Fibroblast of skin of scalp (primary cell): Measurements from ENCODE around the gene PLPP4.

Source experiments
- DNase-seq: peaks from one replicate; pipeline ENCODE4 v3.0.0-alpha.2; 2013

Gene PLPP4

DNA sequence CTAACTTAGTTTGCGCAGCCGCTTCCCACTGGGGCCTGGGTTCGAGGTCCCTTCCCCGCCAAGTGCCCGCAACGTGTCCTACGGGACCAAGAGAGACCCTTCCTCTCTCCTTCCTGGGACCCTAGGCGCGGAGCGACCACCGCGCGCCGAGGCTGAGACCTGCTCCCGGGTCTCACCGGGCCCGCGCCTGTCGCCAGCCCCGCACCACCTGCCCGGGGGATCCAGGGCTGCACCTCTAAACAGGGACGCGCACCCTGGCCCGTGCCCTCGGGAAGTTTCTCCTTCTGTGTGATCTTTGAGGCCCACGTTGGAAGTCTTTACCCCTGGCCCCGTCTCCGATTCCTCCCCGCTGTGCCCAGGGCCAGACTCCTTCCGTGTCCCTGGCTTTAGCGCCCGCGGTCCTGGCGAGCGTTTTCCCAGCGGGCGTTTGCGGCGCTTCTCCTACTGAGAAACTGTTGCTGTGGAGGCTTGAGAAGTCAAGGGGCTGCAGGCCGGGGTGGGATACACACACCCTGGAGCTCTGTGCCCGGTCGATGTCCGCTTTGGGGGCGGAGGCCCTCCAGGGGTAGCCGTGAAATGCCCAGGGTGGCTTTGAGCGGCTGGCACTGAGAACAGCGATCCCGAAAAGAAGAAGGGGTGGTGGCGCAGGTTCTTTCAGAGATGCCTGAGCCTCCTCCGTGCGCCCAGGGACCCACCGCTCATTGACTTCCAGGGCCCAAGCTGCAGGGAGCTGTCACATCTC is 575 bp downstream of the PLPP4 start:
- DNase-seq, result no peak

DNA sequence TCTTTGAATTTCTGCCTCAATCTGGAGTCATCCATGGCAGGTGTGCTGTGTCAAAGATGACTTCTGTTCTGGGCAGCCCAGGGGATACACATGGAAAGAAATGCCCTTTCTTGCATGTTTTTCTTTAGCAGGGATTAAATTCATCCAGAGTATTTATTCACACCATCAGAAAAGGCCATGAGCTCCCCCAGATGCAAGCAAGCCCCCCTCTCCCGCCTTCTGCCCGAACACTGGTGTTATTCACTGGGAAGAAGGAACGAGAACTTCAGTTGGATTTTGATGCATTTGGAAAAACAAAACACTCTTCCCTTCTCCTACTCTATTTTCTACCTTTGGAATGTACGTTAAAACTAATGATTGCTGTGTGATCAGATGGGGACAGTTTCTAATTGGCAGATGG is 1.4 kb downstream of the PLPP4 start:
- no peak for DNase-seq

DNA sequence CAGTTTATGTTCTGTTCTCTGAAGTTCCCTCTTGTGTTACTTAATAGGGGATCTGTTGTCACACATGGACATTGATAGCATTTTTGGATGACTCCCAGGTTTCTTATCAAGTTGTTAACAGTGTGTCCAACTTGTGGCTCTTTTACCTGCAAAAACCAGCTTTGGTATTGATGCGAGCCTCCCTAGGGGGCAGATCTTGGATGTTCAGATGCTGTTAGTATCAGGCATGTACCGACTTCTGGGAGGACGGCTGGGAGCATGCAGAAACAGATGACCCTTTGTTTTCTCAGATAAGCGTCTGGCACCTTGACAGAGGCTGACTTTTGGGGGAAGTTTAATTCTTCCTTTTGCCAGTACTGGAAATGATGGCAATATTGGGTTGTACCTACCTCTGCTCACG is 2.2 kb downstream of the PLPP4 start:
- DNase-seq, result no peak

DNA sequence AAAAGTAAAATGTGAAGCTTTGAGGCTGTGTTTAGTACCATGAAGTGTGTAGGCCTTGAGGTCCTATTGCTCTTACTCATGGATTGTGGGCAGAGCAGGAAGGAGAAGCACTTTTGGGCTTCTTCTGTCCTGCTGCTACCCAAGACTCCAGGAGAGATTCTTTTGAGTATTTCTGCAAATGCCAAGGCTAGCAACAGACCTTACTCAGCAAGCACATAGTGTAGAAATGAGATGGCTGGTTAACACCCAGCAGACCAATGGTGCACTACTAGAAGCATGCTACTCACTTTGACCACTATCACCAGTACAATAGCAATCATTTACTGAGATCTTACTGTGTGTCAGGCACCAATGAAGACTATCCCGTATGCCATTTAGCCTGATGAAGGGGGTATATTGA is 3.2 kb downstream of the PLPP4 start:
- peak; percentile 37 for DNase-seq

DNA sequence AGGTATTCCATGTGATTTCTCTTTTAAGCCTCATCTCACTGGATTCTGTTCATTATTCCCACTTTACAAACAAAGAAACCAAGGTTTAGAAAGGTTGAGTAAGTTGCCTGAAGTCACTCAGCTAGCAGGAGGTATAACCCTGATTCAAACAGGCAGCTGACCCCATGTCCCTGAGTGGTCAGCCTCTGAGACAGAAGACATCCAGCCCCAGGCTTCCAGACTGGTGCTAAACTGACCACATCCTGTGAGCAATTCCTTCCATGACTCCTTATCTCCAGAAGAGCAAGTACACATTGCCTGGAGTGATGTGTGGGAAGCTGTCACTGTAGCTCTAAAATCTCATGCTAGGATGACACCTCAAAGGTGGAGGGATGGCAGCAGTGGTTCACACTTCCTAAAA is 3.7 kb downstream of the PLPP4 start:
- peak; percentile 82 for DNase-seq

DNA sequence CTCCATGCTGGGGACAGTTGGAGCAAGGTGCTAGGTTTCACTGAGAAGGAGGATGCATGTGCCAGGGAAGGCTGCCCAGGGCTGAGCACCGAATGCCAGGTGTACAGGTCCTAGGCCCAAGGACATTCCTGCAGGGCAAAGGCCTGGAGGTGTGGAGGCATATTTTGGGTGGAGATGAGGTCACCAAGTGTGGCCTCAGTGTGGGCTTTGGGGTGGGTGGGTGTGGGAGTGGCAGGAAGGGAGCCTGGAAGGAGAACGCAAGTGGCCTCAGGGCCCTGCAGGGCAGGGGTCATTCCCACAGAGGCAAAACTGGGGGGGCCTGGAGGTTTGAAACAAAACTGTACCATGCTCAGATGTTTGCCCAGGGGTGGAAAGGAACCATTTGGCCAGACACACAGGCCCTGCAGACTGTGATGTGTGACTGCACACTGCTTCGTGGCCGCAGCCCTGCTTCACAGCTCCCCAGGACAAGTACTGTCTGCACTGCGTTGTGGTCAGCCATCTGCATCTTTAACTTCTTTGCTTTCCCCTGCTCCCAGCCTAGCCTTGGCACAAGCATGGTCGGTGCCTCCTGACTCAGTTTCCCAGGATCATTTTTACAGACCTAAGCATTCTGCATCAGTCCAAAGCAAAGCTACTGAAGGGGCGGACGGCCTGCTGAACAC is 5.1 kb downstream of the PLPP4 start:
- no peak for DNase-seq

DNA sequence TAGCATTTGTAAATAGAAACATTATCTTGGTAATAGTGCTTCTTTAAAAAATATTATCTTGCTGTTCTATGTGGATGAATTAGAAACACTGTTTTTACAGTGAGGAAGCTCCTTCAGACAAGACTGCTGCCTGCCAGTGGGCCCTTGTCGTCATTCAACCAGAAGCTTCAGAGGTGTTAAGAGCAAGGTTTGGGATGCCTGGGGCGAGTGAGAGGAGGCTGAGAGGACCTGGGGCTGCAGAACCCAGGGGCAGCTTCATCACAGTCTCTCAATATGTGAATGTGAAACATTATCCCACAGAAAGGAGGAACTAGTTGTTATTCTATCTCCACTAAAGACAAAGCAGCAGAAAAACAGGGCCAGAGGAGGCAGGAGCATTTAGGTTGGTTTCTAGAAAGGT is 8.1 kb downstream of the PLPP4 start:
- DNase-seq, result no peak

DNA sequence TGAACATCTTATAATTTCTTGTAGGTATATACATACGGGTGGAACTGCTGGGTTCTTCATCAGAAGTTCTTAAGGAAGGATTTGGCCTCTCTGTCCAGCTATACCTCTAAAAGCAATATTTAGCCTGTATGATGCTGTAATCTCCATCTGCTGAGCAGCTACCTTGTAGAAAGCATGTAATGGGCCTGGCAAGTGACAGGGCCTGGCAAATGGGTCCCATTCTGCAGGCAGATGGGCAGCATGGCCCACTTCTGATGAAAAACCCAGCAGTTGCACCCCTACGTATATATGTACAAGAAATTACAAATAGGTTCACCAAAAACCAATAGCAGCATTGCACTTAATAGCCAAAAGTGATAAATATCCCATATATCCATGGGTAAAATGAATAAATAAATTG is 9.0 kb downstream of the PLPP4 start:
- no peak for DNase-seq

DNA sequence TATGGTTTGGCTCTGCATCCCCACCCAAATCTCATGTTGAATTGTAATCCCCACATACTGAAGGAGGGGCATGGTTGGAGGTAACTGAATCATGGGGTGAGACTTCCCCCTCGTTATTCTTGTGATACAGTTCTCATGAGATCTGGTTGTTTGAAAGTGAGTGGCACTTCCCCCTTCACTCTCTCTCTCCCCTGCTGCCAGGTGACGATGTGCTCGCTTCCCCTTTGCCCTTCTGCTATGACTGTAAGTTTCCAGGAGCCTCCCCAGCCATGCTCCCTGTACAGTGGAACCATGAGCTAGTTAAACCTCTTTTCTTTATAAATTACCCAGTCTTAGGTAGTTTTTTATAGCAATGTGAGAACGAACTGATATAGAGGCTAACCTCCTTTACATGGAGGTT is 16.6 kb downstream of the PLPP4 start:
- DNase-seq, result no peak

DNA sequence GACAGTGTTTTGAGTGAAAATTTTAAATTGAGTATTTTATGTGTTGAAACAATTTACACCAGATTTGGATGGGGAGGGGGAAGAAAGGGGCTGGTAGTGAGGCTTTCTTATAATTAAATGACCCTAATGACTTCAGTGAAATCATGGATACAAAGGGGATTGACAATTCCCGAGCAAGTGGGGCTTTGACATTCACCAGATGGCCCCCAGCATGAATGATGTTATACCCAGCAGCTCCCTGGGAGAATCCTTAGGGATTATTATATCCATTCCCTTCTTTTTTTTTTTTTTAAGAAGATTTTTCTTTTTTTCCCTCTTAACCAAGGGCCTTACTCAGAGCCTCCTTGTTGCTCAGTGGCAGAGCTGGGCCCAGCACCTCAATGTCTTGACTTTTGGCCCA is 17.9 kb downstream of the PLPP4 start:
- no peak for DNase-seq

DNA sequence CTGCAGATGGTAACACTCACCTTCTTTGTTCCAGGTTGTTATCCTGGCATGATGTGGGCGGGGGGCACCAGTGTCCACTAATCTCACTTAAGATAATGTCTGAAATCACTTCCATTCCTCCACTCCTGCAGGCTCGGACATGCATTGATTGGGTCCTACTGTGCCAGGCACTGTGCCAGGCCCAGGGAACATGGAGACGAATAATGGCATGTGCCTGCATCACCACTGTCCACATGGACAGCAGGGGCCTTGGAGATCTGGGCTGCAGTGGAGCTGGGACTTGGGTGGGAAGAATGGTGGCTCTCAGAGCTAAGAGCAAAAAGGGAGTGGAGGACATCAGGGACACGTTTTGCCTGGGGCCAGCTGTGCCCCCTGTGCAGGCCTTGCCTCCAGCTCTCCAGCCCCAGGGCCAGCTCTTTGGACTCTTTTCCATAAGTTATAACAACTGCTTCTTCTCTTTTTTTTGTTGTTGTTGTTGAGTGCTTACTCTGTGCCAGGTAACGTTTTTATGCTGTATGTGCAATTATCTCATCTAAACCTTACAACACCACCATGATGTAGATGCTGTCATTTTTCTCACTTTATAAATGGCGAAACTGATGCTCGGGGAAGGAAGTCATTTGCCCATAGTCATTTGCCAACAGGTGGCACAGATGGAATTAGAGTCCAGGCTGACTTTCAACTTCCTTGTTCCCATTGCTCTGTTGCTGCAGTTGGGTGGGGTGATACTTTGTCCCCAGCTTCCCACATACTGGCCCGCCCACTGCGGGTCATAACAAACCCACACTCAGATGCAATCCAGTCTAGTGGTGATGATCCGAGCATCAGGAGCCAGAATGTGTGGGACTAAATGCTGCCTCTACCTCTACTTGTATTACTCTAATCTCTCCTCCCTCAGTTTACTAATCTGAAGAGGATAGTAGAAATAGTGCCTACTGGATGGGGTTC is 19.1 kb downstream of the PLPP4 start:
- DNase-seq, result no peak

DNA sequence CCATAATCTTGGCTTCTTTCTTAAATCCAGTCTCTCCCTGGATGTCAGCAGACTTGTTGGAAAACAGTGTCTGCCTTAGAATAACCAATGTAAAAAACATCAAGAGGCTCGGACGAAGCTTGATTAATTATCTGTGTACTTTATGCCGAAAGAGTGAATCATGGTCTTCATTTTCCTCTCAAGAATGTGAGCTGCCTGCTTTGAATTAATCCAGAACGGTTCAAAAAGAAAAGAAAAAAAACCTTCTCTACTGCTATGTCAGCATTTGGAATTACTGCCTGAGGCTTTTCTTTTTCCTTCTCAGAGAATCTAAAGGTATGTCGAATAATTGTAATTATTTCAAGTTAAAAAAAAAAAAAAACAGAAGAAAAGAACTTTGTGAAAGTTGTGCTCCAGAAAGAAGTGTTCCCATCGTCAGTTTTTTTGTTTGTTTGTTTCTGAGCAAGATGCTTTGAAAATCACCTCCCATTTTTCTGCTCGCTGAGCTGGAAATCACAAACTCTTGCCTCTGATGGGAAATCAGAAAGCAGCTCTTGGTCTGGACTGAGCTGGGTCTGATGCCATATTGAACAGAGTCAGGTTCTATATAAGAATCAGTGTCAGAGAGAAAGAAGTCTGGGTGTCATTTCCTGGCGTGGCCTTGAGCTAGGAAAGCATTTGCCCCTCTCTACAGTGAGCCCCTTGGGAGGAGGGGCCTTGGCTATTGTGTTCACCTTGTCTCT is 20.2 kb downstream of the PLPP4 start:
- DNase-seq, result peak; percentile 56

DNA sequence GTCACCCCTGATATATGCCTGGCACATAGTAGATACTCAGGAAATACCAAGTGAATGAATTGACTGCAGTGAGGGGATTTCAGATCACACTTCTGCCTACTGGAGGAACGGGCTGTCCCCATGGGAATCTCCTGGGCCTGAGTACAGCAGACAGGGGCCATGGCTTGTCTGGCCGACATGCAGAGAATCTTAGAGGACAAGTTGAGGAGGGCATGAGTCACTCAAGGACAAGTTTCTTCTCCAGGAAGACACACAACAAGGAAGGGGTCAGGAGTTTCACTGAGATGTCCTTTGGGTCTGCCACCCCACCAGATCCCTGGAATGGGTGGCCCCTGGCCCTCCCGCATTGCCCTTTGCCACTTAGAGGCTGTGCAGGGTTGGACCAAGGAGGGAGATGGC is 20.7 kb downstream of the PLPP4 start:
- DNase-seq, result peak; percentile 46

DNA sequence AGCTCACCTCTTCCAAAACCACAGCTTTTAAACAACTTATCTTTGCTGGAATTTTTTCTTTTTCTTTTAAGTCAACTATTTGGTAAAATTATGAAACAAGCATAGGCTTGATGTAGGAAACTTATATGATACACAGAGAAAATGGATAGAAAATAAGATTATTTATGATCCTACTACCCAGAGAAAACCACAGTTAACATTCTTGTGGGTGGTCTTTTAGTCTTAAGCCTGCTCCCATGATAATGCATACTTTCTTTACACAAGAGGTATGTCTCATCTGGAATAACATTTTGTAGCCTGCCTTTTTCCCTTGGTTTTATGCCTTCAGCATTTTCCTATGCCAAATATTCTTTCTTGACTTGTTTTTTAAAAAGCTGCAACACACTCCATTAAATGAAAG is 21.4 kb downstream of the PLPP4 start:
- peak; percentile 25 for DNase-seq

DNA sequence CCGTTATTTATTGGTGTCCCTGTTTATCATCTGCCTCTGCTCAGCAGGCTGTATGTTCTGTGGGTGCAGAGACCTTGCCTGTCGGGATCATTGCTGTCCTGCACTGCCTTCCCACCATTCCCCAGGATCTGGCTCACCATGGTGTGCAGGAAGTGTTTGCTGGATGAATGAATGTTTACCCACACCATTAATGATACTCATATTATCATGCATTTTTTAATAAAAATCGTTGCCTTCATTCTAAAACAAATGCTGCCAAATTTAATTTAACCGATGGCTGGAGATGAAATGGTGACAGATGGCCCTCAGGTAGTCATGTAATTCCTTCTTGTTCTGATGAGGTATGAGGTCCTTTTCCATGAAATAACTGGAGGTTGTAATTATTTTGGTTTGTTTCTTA is 22.5 kb downstream of the PLPP4 start:
- DNase-seq, result no peak

DNA sequence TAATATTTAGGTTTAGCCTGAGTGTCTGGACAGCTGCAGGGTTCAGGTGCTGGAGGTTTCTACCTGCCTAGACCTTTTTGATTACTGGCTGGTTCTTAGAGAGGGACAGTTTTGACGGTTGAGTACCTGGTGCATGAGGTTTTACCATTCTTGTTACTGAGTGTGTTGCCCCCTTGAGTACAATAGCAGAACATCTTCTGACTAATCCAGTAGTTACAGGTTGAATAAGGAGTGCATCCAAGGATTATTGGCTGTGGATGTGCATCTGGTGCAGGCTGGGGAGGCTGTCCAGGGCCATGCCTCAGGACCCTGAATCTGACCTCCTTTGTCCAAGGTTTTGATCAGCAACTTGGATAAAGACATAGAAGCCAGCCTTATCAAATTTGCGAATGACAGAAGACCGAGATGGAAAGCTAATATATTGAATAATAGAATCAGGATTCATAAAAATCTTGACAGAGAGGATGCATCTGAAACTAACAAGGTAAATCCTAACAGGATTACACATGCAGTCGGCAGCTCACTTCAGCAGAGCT is 23.1 kb downstream of the PLPP4 start:
- no peak for DNase-seq

DNA sequence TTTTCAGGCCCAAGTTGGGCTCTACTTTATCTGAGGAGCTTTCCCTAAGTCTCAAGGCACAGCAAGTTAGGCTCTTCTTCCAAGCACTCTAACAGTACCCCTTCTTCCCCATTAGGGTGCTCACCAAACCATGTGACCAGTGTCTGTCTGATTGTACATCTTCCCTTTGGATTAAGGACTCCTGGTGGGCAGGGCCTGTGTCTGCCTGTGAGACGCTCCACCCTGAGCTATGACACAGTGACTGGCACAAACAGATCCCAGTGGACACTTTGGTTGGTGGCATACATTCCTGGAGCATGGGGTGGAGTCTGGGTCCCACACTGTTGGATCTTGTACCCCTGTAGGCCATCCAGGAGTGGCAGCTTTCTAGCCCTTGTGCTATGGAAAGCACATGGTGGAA is 23.8 kb downstream of the PLPP4 start:
- no peak for DNase-seq

DNA sequence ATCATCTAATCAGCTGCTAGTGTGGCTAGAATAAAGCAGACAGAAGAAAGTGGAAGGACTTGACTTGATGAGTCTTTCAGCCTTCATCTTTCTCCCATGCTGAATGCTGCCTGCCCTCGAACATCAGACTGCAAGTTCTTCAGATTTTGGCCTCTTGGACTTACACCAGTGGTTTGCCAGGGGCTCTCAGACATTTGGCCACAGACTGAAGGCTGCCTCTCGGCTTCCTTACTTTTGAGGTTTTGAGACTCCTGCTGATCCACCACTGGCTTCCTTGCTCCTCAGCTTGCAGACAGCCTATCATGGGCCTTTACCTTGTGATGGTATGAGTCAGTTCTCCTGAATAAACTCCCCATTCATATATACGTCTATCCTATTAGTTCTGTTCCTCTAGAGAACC is 26.0 kb downstream of the PLPP4 start:
- no peak for DNase-seq

DNA sequence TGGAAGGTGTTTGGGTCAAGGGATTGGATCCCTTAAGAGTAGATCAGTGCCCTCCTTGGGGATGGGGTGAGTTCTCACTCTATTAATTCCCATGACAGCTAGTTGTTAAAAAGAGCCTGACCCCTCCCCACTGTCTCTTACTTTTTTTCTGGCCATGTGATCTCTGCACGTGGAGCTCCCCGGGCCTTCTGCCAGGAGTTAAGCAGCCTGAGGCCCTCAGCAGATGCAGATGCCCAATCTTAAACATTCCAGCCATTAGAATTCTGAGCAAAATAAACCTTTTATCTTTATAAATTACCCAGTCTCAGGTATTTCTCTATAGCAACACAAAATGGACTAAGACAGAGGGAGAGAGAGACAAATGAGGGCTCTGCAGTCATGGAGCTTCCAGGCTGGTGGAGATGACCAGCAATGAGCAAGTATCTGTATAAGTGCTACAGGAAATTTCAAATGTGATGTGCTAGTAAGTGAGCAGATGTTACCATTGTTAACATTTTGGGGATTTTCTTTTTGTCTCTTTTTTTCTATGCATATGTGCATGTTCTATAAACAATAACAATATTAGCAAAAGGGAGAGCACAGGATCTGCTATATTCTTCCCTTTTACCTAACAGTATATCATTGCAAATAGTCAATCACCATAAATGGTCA is 26.7 kb downstream of the PLPP4 start:
- no peak for DNase-seq

DNA sequence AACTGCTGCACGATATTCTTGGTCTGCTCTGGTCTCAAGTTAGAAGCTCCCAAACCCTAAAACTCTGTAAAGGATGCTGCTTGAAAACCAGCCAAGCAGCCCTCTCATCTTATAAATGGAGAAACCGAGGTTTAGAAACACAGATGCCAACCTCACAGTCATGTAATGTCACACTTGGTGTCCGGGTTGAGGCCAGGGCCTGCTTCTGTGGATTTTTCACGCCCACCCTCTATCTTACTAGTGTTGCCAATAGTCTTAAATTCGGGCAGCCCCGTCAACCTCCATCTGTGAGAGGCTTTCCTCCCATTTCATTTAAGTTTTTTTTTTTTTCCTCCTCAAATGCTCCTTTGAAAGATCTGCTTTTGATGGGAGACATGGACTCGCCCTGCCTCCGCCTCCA is 28.9 kb downstream of the PLPP4 start:
- DNase-seq, result no peak

DNA sequence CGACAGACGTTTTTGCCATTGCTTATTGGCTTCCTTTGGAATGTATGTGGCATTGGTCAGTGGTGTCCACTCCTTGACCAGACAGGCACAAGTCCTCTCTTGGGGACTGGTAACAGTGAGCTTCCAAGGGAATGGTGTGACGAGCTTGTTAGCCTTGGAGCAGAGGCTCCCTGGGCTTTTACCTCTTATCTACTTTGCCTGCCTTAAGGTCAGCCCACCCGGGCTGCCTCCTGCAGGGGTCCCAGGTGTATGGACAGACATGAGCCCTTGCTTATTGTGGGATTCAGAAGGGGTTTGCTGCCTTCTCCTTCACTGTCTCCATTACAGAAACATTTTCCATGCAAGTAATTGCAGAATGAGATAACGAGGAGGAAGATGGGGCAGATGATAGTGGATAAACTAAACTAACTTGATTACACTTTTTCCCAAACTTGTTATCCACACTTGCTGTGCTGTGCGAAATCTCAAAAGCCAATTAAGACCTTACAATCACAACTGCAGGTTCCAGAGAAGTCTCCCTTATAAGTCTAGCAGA is 29.7 kb downstream of the PLPP4 start:
- DNase-seq, result no peak

DNA sequence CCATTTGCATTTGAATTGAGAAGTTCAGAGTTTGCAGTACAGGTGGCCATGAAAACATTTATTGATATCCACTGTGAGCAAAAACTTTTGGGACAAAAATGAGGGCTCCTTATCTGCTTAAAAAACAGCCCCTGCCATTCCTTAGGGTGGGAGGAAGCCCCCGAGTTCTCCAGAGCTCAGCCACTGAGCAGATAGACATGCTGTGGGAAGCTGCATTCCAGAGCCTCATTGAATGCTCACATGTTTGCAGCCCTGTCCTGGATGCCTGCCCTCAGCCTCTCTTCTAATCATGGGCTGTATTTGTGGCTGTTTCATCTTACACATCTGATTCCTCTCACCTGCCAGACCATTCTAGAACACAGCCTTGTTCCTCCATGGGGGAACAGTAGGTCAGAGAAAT is 33.3 kb downstream of the PLPP4 start:
- DNase-seq, result no peak
